LNCAP (cell line): ENCODE results near the gene TRPC4.

Source experiments
- TF ChIP-seq, protein P1 (sequence below): fragments of 450-650 bp; IDR thresholded peaks from 2 replicates; pipeline ENCODE4 v1.5.1; 2017; ENCODE audit warnings: mild to moderate bottlenecking

Gene TRPC4

DNA sequence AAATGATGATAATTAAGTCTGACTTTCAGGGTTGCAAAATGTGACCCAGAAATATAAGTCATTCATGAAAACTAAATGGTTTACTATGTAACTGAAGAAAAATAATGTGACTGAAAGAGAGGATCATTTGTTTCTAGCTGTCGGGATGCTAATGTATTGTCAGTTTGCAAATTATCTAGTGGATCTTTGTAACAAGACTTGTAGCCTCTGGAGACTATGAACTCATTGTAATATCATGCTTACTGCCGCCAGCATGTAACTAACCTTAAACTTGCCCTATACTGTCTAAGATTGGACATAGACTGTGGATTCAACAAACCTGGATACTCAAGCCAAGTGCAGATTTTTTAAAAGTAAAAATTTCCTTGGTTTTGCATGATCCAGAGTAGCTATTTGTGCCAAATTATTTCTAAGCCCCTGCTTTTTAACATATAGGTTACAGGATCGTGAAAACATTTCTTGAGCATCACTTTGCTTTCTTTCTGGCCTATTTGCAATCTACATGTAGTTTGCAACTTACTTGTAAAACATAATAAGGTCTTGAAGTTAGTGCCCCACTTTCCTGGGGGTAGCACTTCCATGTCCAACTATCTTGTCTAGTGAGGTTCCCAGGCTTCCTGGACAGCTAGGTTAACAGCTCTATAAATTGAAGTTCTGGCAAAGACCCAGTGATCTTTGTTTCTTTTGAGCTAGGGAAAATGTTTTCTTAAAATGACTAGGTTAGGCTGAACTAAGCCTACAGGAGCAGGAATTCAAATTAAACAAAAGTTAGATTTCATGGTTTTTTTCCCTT is 267.7 kb downstream of the TRPC4 start:
- TF ChIP-seq, protein P1, sequence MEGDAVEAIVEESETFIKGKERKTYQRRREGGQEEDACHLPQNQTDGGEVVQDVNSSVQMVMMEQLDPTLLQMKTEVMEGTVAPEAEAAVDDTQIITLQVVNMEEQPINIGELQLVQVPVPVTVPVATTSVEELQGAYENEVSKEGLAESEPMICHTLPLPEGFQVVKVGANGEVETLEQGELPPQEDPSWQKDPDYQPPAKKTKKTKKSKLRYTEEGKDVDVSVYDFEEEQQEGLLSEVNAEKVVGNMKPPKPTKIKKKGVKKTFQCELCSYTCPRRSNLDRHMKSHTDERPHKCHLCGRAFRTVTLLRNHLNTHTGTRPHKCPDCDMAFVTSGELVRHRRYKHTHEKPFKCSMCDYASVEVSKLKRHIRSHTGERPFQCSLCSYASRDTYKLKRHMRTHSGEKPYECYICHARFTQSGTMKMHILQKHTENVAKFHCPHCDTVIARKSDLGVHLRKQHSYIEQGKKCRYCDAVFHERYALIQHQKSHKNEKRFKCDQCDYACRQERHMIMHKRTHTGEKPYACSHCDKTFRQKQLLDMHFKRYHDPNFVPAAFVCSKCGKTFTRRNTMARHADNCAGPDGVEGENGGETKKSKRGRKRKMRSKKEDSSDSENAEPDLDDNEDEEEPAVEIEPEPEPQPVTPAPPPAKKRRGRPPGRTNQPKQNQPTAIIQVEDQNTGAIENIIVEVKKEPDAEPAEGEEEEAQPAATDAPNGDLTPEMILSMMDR = no peak

DNA sequence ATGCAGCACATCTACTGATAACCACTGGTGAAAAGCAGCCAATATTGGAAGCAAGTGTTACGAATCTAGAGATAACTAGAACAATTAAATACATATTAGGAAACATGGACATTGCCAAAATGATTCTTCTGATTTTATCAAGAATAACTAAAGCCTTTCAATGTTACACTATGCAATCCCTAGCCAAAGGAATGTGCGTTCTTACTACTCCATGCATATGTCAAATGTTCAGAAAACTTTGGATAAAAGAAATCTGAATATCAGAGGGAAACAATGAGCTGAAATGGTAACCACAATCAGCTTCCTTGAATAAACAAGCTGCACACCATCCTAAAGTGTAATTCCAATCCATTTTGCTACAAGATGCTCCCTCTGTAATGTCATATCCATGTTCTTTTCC is 270.1 kb downstream of the TRPC4 start:
- TF ChIP-seq, protein P1 = no peak

DNA sequence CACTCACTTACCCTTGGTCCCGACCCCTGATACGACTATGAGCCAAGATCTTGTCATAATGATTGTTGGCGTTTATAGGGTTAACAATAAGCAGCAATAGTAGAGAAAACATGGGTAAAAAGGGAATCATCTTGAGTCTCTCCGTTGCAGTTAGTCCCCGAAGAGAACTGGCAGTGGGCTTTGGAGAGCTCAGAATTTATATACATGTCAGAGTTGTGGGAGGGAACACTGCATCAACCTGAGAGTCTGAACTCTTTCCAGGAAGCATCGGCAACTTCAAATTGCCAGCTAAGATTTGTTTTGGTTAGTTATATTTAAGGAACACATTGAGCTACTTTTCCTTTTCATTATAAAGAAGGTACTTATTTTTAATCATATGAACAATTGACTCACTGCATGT is 271.0 kb downstream of the TRPC4 start, which contains the start of gene POSTN:
Gene POSTN, minus strand, starts transcription at position 172 of the 400 bp plus-strand sequence. Its CDS starts 42 bp downstream, at position 130.
- TF ChIP-seq, protein P1 = no peak

DNA sequence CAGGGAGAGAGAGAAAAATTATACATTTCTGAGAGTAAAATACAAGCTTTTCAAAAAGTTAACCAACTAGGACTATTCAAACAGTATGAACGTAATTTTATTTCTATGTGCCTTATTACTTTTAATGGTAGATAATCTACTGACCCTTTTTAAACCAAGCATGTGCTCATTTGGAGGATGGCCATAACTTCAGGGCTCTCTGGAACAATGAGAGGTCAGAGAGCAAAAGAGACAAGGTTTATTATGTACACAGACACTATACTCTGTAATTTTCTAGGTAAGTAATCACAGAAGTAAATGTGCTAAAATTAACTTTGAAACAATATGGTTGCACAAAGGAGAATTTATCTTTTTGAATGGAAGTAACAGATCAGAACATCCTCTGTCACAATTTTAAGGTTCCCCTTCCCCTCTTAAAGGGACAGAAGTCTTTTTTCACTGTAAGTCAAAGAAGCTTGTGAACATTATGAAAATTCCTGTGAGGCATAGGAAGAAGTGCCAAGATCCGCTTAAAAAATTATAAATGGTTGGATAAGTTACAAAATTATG is 272.0 kb downstream of the TRPC4 start:
- TF ChIP-seq, protein P1 = no peak

DNA sequence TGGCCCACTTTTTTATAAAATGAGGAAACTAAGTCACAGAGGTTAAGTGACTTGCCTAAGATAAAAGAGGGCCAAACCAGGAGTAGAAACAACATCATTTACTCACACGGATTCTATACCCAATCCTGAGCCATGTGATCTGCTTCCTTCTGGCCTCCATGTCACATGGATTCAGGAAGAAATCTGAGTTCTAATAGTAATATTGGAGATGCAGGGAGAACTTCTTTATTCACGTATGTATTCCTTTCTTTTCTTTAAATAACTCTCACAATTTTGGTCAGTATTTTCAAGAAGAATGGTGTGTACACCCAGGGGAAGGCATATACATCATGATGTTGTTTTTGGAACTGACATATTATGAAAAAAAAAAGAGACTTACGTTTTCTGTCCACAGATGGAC is 272.8 kb downstream of the TRPC4 start:
- TF ChIP-seq, protein P1 = no peak

DNA sequence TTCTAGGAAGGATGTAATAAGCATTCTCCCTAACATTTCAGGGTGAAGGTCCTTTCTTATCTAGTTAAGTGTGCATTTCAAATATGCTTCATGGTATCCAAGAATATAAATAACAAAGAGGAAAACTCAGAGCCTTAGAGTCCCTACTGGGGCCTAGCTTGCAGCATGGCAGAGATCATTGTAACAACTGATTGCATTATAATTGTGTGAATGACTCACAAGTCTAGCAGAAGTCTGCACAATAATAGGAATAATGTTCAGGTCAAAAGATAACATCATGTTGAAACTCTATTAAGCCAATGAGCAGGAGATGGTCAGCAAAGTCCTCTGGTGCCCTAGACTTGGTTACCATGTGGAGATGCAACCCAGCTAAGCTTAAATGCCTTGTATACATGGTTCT is 274.4 kb downstream of the TRPC4 start:
- TF ChIP-seq, protein P1 = no peak

DNA sequence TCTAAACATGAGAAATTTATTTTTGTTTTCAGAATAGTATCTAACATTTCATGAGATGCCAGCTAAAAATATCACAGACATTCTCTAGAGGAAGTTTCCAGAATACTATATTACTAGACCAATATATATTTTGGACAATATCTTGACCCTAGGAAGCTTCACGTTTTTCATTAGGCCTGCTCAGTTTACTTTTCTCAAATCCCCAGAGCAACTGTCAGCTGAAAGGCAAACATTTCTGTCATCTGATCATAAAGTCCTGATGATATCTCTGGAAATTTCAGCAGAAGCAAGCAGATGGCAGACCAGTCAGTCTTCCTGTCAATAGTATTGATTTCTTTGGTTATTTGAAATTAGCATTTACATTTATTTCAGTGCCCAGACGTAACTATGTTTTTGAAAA is 275.0 kb downstream of the TRPC4 start:
- TF ChIP-seq, protein P1 = no peak
